SKM-1 (cell line): Measurements from ENCODE around the gene DDAH1.
"Not testable (repeated sequence)": the region's sequence is repeated elsewhere in the genome, so short reads cannot be mapped to it uniquely, and the experiment has no call there.

Experiments
- DNase-seq: peaks from one replicate; lab custom pipeline; 2025; ENCODE audit not compliant: unreplicated experiment; lab: John Stamatoyannopoulos, UW

Gene DDAH1

DNA sequence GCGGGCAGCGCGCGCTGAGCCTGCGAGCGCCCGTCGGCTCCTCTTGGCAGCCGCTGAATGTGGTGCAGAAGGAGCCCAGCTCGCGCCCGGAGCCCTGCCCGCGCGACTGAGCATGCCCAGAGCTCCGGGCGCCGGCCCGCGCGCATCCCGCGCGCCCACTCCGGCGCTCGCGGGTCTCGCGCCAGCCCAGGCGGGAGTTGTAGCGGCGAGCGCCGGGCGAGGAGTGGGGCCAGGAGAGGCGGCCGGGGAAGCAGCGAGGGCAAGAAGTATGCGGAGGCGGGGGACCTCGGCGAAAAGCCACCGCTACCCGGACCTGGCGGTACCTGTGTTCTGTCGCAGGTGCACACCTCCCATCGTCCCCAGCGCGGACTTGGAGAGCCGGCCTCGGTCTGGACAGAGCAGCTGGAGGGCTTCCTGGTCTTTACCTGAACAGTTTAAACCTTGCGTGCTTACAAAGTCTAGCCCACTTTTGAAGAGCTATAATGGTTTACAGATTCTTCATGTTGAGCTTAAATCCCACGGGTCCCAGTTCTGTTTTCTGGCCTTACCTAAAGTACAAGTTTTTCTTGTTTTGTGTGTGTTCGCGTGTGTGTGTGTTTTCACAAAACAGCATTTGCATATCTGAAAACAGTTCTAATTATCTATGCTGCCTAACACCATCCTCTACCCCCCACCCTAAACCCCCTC is at the start of gene DDAH1:
Gene DDAH1 (minus strand): TSS at position 61 of the 687 bp plus-strand sequence. CDS start 114 bp downstream, outside the sequence.
- peak; percentile 36 for DNase-seq

DNA sequence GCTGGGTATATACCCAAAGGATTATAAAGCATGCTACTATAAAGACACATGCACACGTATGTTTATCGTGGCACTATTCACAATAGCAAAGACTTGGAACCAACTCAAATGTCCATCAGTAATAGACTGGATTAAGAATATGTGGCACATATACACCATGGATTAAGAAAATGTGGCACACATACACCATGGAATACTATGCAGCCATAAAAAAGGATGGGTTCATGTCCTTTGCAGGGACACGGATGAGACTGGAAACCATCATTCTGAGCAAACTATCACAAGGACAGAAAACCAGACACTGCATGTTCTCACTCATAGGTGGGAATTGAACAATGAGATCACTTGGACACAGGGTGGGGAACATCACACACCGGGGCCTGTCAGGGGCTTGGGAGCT is 49.0 kb upstream of the DDAH1 start:
- DNase-seq: not testable (repeated sequence)

DNA sequence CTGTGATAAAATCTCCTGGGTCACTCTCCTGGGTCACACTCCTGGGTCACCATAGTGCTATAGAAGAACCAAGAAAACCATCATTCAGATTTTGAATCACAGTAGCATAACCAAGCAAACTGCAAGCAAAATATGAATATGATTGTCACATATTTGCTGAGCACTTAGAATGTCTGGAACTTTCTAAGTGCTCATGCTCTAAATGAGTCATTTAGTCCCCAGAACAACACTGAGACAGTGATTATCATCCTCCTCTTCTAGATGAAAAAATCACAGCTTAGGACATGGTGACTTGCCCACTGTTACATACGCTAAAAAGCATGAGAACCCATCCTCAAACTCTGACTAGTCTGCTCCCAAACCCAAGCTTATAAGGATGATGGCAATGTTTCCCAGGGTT is 39.5 kb upstream of the DDAH1 start:
- no peak for DNase-seq

DNA sequence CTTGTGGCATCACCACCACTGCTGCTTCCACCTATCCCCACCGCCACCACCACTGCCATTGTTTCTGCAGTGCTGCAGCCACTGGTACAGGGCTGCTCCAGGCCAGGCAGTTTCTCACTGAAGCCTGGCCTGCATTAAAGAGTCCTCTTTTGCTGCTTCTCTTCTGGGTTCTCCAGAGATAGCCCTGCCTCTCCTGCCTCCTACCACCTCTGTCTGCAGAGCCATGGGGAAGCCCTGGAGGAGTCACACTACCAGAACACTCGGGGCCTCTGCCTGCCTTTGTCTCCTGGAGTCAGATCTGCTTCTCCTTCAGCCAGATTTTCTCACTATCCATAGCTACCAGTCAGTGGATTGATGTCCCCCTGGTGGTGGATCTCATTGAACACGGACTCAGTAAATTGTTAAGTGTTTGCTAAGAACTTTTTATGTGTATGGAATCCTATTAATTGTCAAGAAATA is 37.7 kb upstream of the DDAH1 start:
- peak; percentile 13 for DNase-seq

DNA sequence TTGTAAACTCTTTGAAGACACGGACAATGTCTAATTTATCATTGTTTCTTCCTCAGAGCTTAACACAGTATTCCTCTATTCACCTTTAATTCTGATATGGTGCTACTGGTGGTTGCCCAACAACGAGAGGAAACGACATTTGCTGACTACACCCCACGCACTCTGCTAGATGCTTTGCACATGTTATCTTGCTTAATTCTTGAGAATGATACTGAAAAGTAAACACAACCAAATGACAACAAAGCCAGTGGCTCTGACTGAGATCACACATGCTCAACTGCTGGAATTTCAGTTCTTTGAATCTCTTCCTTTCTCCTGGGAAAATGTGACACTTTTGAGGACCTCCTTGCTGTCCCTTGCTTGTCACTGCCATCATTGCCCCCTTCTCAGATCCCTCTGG is 37.2 kb upstream of the DDAH1 start:
- DNase-seq: no peak

DNA sequence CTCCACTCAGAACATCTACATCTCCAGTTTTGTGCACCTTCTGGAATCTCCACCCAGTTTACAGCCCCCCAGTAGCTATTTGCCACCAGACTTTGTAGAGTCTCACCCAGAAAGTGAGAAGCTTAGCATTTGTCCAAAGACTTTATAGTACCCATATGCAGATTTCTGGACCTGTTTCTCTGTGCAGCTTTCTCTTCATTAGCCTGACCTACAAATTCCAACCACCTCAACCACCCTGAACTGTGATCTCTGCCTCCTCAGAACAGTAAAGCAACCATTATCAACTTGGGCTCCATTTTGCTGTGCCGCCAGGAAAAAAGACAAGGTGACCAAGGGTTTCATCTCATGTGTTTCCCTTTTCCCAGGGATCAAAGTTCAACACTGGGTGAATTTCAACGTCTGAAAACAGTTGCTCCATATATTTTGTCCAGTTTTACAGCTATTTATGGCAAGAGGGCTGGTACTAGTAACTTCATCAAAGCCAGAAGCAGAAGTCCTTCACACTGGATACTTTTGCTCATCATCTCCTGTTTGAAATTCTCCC is 36.5 kb upstream of the DDAH1 start:
- DNase-seq: no peak

DNA sequence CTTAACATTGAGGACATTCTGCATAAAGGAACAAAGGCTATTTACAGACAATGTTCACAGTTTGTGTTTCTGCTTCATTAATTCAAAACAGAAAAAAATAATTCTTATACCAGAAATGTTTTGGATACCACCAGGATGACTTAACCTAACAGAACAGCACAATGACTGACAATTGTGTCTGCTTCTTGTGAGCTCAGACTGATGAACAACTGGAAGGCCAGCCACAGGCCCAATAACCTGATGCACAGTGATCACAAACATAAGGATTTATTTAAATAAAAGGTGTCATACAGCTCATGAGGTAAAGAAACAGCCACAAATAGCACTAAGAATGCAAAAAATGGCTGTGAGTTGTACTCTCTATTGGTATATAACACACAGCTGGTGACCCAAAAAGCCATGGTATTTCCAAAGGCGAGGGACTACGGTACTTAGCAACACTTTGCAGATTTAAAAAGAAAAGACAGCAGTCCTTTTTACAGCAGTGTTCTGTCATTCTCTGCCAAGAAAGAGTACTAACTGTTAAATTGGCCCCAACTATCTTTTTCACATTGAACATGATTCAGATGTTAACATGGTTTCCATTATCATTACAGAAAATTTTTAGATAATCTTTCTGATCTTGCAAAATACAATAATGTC is 32.1 kb upstream of the DDAH1 start:
- DNase-seq: no peak

DNA sequence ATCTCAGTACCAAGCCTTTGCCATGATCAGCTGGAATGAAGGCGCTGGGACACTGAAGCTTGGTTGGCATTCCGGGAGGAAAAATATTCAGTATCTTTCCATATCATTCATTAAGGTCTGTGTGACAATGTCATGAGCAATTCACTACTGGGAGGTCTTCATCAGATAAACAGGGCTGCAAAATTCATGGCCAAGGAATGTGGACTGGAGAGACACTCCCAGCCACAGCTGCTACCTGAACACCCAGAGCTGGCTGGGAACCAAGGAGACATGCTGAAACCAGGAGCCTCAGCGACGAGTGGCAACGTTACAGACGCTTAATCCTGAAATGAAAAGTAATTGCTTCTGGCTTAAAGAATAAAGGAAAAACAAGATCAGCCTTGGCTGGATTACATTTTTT is 30.6 kb upstream of the DDAH1 start:
- no peak for DNase-seq

DNA sequence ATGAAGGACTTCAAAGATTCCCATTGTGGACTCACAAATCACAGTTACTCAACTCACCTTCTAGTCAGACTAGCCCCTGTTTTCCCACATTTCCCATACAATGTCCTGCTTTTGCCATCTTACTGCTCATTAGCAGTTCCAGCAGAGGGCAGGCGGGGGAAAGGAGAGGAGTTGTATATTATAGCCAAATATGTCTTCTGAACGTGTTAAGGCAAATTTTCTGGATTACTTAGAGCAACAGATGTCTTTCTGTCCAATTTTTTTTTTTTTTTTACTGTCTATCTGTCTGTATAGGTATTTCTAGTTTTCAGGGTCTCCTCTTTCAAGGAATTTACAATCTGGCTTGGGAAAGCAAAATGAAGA is 29.9 kb upstream of the DDAH1 start:
- DNase-seq: no peak

DNA sequence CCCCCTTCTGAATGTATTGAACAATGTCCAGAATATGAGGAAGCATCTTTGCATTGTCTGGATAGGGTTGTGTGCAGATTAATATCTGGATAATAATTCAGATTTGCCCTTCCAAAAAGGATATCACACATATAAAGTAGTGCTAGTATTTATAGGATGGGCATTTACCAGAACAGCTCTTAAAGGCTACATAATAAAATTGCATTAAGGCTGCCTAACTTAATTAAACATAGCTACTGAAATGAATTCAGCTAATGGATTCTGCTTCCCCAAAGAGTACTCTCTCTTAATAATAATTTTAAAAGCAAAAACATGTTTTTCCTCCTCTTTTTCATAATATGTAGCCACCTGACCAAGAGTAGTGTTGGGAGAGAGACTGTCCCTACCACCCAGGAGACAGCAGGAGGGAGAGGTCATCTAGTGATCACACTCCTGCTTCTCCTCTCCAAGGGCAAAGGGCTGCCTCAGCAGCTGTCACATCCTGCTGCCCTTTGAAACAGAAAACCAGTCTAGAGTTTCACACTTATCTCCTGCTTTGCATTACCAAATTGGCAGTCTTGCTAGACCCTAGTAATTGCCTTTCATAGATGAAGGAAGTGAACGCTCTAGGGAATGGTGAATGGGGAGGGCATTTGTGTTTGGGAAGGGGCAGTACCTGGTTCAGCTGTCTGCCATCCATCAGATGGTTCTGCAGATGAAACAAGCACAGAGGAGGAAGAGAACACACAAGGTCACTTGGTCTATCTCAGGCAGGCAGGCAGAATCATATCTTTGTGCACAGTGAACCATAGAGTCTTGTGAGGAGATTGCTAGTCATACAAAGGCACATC is 29.3 kb upstream of the DDAH1 start:
- DNase-seq: no peak

DNA sequence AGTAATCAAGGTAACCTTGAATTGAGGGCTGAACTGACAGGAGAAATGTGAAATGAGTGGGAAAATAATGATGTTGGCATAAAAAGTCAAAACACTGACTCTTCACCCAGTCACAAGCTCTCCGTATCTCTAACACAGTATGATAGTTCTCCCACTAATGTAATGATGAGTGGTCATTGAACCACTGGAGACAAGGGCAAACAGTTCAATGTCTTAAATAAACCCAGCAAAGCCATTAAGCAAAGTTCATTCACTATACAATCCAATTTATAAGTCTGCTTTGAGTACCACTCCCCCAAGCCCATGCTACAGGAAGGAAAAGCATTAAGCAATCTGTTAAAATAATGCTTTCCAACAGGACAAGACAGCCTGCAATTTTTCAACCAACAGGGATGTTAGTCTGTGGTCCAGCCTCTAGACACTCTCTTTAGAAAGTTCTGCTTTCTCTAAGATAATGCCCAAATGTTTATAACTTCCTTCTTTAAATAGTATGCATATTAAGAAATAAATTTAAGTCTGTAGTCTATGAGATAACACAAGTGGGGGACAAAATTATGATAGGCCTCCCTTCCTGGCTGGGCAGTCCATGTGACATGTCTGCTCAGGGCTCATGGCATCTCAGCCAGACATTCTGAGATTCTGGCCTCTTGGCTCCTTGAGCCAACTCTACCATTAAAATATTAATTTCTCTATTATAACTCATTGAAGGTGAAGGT is 25.5 kb upstream of the DDAH1 start:
- no peak for DNase-seq

DNA sequence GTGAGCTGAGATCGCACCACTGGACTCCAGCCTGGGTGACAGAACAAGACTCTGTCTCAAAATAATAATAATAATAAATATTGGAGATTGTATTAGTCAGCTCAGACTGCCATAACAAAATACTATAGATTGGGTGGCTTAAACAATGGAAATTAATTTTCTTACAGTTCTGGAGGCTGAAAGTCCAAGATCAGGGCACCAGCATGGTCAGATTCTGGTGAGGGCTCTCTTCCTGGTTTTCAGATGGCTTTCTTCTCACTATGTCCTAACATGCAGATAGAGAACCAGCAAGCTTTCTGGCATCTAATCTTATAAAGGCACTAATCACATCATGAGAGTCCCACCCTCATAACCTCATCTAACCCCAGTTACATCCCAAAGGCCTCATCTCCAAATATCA is 23.2 kb upstream of the DDAH1 start:
- no peak for DNase-seq

DNA sequence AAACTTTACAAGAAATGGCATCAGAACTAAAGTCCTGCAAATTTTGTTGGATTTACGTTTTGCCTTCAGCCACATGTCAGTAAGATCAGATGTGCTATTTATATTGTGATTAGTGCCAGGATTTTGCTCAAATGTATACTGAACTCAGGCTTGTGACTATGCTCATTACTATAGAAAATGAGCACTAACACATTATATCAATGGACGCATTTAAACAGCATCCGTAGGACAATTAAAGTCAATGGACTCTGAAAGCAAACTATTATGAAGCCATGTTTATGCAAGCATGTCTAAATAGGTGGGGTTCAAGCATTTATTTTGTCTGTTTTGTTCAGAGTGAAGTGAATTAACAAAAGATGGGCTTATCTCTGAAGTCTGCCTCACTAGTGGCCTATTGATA is 20.6 kb upstream of the DDAH1 start:
- no peak for DNase-seq

DNA sequence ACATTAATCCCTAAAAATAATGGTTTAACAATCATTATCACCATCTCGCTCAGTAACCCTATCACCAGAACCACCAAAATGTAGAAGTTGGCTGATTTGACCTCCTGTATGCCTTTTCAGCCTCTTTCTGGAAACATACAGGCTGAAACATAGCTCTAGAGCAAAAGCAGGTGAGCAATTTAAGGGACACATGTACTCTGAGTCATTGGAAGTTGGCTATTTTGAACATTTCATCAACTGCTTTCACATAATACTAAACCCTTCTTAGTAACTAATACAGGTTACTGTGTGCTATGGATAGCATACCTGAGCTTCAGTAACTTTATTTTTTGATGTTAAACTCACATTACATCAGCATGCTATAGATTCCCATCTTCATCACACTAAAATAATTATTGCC is 19.8 kb upstream of the DDAH1 start:
- no peak for DNase-seq

DNA sequence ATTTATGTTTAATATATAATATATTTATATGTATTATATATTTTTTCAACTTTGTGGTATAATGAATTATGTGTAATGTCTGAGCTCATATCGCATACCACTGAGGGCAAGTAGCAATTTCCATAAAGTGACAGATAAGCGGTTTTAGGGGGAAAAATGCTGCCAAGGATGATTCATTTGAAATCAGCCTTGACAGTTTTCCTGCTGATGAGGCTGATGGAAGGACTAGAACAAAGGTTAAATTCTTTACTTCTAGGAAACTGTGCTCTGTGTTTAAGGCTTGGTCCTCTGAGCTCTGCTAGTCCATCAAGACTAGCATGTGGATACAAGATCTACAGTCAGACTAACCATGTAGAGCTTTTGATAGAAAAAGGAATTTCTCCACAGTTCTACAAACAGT is 19.3 kb upstream of the DDAH1 start:
- DNase-seq: no peak

DNA sequence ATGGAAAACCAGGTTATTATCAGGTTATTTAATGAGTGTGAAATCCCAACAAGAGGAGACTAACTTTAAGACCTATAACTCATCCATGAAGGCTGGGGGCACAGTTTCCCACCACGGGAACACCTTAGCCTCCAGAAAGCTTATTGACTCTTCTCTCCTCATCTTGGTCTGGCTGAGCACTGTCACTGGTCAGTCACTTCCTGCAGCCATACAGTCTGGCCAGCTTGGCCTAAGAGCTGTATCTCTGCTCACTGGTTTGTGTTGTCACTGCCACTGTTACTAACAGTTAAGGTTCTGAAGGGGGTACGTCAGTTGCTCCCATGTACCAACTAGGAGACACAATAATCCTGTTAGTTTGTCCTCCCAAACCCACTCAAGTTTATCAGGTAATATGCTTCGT is 16.7 kb upstream of the DDAH1 start:
- no peak for DNase-seq

DNA sequence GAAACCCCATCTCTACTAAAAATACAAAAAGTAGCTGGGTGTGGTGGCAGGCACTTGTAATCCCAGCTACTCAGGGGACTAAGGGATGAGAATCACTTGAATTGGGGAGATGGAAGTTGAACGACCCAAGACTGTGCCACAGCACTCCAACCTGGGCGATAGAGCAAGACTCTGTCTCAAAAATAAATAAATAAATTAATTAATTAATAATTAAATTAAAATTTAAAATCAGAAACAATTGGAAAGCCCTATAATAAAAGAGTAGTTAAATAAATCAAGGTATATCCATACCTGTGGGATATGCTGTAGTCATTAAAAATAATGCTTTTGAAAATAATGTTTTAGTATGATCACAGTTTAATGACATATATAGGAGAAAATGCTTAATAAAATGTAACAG is 15.6 kb upstream of the DDAH1 start:
- no peak for DNase-seq

DNA sequence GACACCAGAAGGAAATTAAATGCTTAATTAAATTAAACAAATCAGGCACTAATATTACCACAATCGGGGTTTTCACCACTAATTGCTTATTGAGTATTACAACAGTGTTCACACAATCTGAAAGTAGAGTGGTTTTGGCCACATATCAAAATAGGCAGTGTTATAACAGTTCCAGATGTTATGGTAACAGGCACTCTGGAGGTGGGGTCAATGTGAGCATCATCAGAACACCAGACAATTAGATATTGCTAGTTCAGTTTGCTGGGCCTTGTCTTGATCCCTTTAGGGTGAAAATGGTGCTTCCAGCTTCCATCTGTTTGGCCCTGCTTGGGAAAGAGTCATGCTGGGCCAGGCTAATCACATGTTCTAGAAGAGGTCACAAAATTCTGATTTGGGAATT is 14.5 kb upstream of the DDAH1 start:
- no peak for DNase-seq

DNA sequence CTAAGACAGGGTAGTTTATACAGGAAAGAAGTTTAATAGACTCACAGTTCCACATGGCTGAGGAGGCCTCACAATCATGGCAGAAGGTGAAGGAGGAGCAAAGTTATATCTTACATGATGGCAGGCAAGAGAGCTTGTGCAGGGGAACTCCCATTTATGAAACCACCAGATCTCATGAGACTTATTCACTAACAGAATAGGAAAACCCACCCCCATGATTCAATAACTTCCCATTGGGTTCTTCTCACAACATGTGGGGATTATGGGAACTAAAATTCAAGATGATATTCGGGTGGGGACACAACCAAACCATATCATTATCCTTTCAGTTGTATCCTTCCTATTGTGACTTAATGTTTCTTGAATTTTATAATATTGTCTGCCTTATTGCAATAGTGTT is 13.4 kb upstream of the DDAH1 start:
- no peak for DNase-seq

DNA sequence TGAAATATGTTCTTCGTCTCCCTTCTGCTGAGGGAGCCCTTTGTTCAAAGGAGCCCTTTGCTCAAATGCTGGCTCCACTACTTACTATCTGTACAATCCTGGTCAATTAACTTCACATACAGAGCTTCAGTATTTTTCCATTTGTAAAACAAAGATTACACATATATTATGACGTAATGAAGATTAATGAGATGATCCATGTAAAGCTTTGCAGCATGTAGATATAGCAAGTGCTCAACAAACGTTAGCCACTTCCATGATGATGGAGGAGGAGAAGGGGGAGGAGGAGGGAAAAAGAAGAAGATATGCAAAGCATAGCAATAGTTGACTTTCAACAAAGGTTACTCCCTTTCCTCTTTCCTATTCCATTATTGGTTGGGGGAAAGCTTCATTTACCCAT is 10.1 kb upstream of the DDAH1 start:
- no peak for DNase-seq

DNA sequence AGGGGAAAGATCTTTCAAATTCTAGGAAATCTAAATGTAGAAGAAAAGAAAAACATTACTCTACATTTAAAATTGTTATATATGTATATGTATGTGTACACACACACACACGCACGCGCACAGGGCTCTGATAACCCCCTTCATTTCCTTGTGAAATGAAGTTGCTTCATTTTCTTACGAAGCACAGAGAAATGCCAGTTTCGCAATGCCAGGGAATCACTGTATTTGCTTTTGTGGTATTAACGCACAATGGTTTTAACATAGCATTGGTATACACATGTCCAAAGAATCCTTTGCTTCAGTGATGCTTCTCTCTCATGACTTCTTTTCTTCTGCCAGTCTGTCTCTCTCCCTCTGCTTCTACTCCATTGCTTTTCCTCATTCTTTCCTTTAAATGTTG is 8.4 kb upstream of the DDAH1 start:
- no peak for DNase-seq
